Nucleus accumbens (tissue), 56 donors: Measurements from ENCODE around the gene ELFN2.

ENCODE experiments used
- DNase-seq, 56 donors: peaks; one replicate each; lab custom pipeline; 2025; lab: John Stamatoyannopoulos, UW

Gene ELFN2

DNA sequence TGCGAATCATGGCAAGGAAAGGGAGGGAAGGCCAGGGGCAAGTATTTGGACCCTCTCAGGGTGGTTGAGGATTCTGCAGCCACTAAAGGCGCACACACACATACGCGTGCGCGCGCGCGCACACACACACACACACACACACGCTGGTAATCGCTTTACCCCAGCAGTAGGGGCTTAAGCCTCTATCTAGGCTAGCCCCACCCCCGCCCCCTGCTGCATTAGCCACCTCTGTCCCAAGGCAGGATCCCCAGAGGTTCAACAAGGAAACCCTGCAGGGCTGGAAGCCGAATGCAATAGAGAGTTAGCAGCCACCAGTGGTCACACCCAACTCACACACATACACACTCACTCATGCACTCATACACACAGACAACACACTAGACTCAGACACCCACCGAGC lies 28.6 kb upstream of the ELFN2 start:
- DNase-seq, result no peak

DNA sequence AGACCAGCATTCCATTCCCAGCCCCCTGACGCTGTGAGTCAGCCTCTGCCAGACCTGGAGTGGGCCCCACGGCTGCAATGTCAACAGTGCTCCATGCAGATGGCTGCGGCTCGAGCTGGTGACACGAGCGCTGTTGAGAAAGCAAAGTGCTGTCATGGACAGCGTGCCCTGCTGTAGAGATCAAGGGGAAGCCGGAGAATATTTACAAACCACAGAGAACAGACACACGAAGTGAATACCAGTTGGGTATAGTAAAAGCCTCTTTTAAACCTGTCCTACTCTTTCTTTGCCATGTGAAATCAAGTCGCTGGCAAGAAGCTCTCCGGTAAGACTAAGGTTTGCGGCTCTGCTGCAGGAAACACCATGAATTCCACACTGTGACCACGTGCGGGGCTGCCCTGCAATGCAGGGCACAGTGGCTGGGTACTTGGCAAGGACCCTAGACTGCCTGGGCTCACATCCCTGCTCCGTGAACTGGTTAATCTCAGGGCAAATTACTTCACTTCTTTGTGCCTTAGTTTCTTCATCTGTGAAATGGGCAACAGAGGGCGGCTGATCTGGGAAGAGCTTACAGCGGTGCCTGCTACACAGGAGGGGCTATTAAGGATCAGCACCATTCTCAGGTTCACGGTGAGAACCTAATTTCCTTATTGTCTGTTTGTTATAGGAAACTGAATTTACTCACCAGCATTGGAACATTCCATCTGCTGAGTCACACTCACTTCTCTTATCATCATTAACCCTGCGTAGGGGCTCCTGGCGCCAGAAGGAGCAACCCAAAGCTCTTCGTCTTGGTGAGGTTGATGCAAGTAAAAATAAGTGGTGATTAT lies 27.8 kb upstream of the ELFN2 start:
- no peak for DNase-seq

DNA sequence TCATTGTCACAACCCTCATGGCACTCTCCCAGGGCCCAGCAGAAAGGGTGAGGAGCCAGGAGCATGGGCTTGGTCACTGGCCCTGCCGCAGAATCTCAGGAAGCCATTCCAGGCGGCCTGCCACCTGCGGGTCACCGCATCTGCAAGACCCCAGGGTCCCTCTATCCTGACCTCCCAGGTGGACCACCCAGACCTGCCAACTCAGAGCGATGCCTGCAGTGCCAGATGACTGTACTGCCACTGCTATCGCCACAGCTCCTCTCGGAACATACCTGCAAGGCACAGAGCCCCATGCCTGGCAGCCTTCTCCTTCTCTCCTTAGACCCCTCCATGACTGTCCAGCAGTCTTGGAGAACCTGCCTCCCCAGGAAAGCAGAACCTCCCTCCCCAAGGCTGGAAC lies 26.4 kb upstream of the ELFN2 start:
- DNase-seq, result no peak

DNA sequence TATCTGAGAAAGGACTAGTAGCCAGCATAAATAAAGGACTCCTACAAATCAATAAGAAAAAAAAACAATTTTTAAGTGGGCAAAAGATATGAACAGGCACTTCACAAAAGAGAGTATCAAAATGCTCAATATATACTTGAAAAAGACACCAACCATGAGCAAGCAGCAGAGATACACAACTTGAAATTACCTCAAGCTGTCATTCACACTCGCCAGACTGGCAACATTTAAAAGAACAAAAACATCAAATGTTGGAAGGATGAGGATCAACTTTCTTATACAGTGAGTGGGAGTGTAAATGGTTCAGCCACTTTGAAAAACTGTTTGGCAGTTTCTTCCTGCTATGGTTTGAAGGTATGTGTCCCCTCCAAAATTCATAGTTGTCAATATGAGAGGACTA lies 23.9 kb upstream of the ELFN2 start:
- DNase-seq, result no peak

DNA sequence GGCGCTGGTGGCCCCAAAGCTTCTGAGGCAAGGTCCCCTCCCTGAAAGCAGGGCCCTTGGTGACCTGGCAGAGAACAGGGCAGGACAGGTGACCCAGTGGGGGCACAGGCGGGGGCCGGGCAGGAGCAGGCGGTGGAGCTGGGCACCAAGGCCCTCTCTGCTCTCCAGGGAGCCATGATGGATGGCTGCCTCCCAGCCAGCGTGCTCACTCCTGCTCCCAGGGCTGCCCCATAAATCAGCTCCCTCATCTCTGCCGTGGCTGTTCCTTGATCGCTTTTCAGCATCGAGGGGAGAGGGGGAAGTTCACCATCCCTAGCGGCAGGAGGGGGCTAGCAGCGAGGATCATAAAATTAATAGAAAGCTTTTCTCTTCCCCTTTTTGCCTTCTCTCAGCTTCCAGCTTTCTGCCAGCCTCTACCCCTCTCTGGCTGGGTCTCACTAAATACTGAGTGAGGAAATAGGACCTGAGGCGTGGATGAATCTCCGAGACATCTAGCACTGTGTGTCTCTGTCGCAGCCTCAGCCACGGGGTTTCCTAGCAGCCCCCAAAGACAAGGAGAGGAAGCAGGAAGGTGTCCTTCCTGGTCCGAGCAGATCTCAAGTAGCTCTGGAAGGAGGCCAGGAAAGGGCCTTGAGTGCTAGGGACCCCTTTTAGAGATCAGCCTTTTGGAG lies 22.2 kb upstream of the ELFN2 start:
- no peak for DNase-seq

DNA sequence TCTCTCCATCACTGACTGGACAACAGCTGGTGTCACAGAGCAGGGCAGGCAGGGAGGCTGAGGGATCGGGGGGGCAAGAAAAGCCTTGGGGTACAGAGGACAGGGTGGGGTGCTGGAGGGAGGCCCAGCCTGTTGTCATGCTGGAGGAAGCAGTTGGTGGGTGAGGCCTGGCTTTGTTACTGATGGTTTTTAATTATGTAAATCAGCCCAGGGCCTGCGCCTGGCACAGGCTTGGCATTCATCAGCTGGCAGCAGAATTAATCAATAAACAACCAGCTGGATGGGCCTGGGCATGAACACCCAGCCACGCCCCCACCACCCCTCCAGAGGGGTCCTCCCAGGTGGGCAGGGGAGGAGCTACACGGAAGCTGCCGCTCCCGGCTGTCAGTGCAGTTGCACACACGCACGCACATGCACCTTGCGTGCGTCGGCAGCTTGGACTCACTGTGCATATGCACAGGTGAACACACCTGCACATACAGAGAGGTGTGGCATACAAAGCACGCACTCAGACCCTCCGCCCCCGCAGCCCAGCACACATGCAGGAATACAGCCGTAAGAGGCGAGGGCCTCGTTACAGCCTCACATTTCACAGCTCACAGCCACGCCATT lies 21.3 kb upstream of the ELFN2 start:
- DNase-seq, result no peak

DNA sequence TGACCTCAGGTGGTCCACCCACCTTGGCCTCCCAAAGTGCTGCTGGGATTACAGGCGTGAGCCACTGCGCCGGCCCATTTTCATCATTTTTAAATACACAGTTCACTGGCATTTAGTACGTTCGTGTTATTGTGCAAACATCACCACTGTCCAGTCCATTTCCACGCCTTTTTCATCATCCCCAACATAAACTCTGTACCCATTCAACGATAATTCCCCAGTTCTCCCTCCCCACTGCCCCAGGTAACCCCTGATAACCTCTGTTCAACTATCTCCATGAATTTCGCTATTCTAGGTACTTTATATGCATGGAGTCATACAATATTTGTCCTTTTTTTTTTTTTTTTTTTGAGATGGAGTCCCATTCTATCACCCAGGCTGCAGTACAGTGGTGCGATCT lies 18.2 kb upstream of the ELFN2 start:
- no peak for DNase-seq

DNA sequence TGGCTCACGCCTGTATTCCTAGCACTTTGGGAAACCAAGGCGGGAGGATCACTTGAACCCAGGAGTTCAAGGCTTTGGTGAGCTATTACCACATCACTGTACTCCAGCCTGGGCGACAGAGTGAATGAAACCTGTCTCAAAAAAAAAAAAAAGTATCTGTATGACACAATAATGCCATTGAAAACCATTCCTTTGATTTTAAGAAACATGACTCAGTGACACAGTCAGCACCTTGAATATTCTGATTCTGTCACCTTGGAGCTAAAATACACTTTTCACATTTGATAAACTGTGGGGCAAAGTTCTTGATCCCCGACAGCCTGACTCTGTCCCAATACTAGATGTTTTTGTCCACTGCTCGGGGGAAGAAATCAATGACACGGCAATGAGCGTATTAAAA lies 16.7 kb upstream of the ELFN2 start:
- no peak for DNase-seq

DNA sequence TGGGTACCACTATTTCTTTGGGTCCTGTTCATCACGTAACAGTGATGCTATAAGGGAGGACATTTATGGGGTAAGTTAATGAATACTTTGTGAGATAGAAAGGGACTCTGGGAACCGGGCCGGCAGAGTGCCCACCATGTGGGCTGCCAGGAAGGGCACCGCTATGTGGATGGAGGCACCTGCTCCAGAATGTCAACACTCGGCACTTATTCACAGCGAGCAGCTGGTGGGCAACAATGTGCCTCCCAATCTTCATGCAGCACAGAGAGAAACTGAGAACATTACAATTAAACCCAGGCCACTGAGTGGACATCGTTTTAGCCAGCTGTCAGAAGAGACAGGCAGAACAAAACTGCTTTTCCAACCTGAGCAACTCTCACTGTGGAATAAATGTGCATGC lies 15.8 kb upstream of the ELFN2 start:
- no peak for DNase-seq

DNA sequence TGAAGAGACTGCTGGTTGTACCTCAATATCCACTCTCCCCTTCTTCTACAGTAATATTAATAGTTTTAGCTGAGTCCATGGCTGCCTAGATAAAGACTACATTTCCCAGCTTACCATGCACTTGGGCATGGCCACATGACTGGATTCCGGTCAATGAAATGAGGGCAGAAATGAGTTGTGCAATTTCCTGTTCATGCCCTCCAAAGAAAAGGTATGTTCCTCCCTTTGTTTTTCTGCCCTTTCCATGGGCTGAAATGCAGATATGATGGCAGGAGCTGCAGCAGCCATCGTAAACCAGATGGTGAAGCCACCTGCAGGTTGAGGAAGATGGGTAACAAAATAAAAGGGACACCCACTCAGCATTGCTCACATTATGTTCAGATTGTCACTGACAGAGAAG lies 15.3 kb upstream of the ELFN2 start:
- DNase-seq, result no peak

DNA sequence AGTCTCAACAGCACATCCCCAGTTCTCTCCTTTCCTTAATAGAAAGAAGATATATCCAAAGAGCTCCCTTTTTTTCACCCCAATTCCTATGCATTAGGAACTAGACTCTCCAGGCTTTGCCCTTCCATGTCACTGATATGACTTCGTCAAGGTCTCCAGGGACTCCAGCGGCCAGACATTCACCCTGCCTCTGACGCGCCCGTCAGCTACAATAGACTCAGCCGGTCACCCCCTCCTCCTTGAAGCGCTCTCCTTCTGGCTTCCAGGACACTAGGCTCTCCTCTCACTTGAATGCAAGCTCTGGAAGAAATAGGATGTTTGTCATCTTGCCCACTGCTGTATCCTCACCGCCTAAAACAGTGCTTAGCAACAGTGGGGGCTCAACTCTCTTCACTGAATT lies 14.9 kb upstream of the ELFN2 start:
- DNase-seq, result no peak

DNA sequence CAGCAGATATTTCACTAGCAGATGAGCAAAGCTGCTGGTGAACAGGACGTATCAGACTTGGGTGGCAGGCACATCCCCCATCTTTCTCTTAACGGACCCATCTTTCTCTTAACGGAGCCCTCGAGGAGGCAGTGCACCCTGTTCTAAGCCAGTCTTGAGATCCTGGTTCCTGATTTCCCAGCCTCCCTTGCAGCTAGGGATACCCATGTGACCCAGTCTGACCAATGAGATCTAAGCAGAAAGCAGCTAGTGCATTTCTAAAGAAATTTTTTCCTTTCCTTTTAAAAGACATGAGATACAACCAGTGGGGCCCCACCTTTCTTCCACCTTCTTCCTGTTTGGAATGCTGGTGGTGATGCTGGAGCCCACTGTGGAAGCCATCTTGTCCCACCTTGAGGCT lies 13.6 kb upstream of the ELFN2 start:
- DNase-seq, result no peak

DNA sequence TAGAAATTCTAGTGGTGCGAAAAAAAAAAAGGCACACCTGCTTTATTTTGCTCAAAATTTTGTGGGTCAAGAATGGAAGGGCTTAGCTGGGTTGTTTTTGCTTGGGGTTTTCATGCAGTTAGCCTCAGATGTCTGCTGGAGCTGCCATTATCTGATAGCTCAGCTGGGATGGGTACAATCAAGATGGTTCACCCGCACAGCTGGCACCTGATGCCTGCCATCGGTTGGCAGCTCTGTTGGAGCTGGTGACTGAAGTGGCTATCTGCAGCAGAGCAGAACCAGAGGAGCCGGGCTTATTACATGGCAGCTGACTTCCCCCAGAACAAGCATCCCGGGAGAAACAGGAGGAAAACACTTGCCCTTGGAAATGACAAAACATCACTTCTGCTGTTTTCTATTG lies 12.1 kb upstream of the ELFN2 start:
- no peak for DNase-seq

DNA sequence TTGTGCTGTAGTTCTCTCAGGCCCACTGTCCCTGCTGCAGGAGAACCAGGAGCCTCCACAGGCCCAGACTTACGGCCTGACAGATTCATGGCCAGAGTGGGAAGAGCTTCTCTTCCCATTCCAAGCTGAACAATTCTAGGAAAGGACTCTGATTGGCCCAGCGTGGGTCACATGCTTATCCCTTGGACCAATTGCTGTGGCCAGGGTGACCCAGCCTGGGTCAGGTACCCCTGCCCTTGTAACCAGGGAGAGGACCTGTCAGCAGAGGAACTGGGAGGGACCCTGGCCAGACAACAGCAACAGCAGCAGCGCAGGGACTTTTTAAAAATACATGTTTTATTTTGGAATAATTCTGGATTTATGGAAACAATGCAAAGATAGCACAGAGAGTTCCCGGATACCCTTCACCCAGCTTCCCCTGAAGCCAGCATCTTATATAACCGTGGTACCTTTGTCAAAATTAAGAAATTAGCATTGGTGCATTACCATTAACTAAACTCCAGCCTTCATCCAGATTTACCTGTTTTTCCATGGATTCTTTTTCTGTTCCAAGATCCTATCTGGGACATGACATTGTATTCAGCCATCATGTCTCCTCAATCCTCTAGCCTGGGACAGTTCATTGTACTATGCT lies 8.8 kb upstream of the ELFN2 start:
- DNase-seq, result no peak

DNA sequence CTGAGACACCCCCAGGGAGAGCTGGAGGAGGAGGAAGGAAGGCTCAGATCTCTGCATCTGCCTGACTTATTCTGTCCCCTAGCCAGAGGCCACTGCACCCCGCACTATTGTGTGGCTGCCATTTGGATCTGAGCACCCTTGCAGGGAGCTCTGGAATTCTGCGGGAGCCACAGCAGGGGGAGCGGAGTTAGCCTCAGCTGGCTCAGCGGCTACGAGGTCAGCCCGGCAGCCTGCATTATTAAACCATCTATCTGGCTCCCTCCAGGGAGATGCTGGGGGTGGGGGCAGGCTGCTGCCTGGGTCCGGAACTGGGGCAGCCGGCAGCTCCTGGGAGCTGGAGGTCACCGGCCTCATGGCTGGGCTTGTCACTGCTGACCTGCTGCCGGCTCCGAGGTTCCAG lies 6.5 kb upstream of the ELFN2 start:
- no peak for DNase-seq

DNA sequence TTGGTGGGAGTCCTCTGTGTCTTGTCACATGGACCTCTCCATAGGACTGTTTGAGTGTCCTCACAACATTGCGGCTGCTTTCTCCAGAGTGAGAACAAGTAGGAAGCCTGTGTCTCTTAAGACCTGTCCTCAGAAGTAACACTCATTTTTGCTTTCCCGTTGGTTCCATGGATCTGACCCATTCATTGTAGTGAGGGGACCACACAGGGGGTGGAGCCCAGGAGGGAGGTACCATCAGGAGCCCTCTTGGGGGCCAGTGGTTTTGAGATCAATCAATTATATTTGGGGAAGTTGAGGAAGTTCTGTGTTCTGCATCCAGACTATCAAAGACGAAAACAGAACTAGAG lies 5.4 kb upstream of the ELFN2 start:
- no peak for DNase-seq

DNA sequence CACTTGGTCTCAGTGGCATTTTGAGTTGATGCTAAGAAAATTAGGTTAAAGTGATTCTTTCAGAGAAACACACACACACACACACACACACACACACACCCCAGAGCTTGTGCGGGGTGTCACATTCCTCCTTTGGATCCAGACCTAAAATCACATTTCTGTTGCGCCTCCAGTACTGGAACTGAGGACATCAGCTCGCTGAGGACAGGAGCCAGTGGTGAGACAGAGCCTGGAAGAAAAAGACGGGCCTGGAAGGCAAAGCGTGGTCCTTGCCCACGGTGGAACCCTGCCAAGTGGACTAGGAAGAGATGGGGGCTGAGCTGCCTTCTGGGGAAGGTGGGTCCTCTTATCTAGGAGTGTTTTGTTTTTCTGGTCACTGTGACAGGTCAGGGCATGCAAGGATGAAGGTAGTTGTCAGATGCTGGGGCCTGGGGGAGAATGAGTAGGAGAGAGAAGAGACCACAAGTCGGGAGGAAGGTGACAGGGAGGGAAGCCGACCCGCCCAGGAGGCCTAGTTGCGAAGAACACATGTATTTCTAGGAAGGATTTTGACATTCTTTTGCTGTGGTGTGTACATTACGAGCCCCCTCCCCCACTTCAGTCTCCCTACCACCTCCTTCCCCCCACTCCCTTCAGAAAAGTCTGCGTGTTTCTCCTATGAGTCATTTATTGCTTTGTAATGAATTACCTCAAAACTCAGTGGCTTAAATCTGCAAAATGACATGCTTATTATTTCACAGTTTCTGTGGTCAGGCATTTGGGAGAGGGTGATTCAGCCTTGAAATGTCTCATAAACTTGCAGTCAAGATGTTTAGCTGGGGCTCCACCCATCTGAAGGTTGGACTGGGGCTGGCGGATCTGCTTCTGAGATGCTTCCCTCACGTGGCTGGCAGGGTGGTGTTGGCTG lies 4.8 kb upstream of the ELFN2 start:
- DNase-seq, result no peak

DNA sequence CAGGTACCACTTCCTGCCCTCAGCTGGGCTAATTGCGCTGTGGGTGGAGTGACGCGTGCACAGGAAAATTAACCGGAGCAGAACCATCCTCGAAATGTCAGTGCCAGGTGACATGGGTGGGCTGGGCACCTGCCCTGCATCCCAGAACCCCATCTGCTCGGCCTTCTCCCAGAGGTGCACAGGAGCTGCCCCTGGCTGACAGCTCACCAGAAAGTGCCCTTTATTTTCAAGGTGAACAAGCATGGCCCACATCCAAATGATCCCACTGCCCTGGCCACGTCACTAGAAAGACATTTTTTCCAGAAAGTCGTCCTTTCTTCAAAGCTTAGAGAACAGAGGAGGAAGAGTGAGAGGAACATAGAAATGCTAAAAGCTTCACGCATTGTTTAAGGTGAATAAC lies 4.1 kb upstream of the ELFN2 start:
- DNase-seq, result no peak

DNA sequence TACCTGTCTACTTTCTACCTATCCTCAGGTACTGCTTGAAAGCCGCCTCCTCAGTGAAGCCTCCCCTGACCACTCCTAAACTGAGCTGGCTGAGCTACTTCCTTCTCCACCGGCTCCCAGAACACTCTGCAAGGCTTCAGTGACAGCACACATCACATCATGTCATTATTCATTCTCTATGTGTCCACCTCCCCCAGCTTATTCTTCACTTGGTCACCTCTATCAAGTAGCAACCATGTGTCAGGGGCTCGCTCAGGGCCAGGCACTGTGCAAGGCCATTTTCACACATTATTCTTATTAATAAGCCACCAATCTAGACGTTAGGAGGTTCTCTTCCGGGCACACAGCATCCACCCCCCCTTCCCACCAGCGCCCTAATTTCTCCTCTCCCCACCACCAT lies 3.7 kb upstream of the ELFN2 start:
- no peak for DNase-seq
